Activated B cell treated with CpG ODN at 0.5 μM for 24 hours (primary cell): ENCODE measurements around the gene MRPL21. TPM values are rescaled to one million over a fixed set of nuclear protein-coding genes. Genes with fewer than 3 reads are reported as not detected.

ENCODE experiments used
- ATAC-seq: fragments of 200-7000 bp; cut with Tn5 transposase; one replicate; pipeline ENCODE4 v1.10.0; 2021; ENCODE audit warnings: low read depth, mild to moderate bottlenecking, moderate library complexity
- CTCF ChIA-PET: fragments of 350-600 bp; sonication (Branson Sonifier 250); formaldehyde crosslinking; loops from one replicate; lab custom pipeline; 2021; ENCODE audit warnings: antibody characterized with exemption; lab: Charles Lee
- POLR2A ChIA-PET: fragments of 350-600 bp; sonication (Branson Sonifier 250); formaldehyde crosslinking; loops from one replicate; lab custom pipeline; 2021; ENCODE audit warnings: antibody characterized with exemption; lab: Charles Lee
- DNase-seq: peaks from one replicate; pipeline ENCODE4 v3.0.0; 2022
- H3K27ac Mint-ChIP-seq: one replicate; pipeline ENCODE4 v1.8.0; 2020; ENCODE audit warnings: mixed read lengths
- H3K27me3 Mint-ChIP-seq: one replicate; pipeline ENCODE4 v1.8.0; 2021; ENCODE audit warnings: mixed read lengths
- H3K36me3 Mint-ChIP-seq: one replicate; pipeline ENCODE4 v1.8.0; 2021; ENCODE audit warnings: low read depth, mixed read lengths
- H3K4me1 Mint-ChIP-seq: one replicate; pipeline ENCODE4 v1.8.0; 2021; ENCODE audit warnings: mixed read lengths
- H3K4me3 Mint-ChIP-seq: one replicate; pipeline ENCODE4 v1.8.0; 2020; ENCODE audit warnings: mild to moderate bottlenecking, mixed read lengths
- H3K9me3 Mint-ChIP-seq: one replicate; pipeline ENCODE4 v1.8.0; 2020; ENCODE audit warnings: mixed read lengths
- CTCF ChIP-seq: fragments of 200-600 bp; IDR thresholded peaks from one replicate; pipeline ENCODE4 v1.8.0; 2022; ENCODE audit warnings: antibody characterized with exemption, mild to moderate bottlenecking
- intact Hi-C: fragments of 100-400 bp; cut with micrococcal nuclease; formaldehyde crosslinking; loops from one replicate; pipeline ENCODE4 v1.15.1; 2024
- total RNA-seq: library from RNA; stranded (reverse); gene quantifications from 2 replicates; pipeline ENCODE4 v1.2.3, GENCODE V29; 2022

Gene MRPL21
- total RNA-seq, 1 donor from 2014 or later: 49.9 TPM

- POLR2A ChIA-PET: no interaction called here
- ATAC-seq (no peak), DNase-seq (no peak)
Observed at GRCh38 chr11:68916439-68916838, 12.8 kb upstream of the MRPL21 start.

GRCh38 chr11:68914761-68915160 is 11.1 kb upstream of the MRPL21 start:
- Mint-ChIP-seq H3K4me1 (no peaks in the 10 kb centered on the region), H3K9me3 (no peaks in the 10 kb centered on the region), H3K4me3 (no peak overlapping the region), H3K27ac (no peak overlapping the region), H3K36me3 (peaks cover 82% of the 10 kb centered on the region), H3K27me3 (no peaks in the 10 kb centered on the region)
- no peak for TF ChIP-seq CTCF
- CTCF ChIA-PET: interaction anchor here (0.6 kb wide), 1 partner anchor 176 kb away, joined by 3 read pairs; no protein-coding TSS in a partner anchor
- no peak for DNase-seq
- intact Hi-C loops: no loop called here
- ATAC-seq: no peak
- POLR2A ChIA-PET: no interaction called here

More at GRCh38 chr11:68916439-68916838, 12.8 kb upstream of the MRPL21 start:
- Mint-ChIP-seq H3K27ac (no peak overlapping the region), H3K27me3 (no peaks in the 10 kb centered on the region), H3K4me3 (no peak overlapping the region), H3K36me3 (peaks cover 78% of the 10 kb centered on the region), H3K4me1 (no peaks in the 10 kb centered on the region), H3K9me3 (no peaks in the 10 kb centered on the region)
- TF ChIP-seq CTCF: no peak
- CTCF ChIA-PET: no interaction called here
- intact Hi-C loops: no loop called here

GRCh38 chr11:68913188-68913587 is 9.6 kb upstream of the MRPL21 start:
- H3K27ac Mint-ChIP-seq: no peak overlapping the region
- peaks cover 79% of the 10 kb centered on the region for H3K36me3 Mint-ChIP-seq

GRCh38 chr11:68912254-68912653 is 8.6 kb upstream of the MRPL21 start:
- Mint-ChIP-seq H3K4me3 (no peak overlapping the region), H3K9me3 (no peaks in the 10 kb centered on the region), H3K27ac (no peak overlapping the region), H3K36me3 (peaks cover 76% of the 10 kb centered on the region), H3K27me3 (no peaks in the 10 kb centered on the region), H3K4me1 (no peaks in the 10 kb centered on the region)
- DNase-seq (no peak), ATAC-seq (no peak)
- ChIA-PET CTCF (no interaction called here), POLR2A (no interaction called here)
- intact Hi-C loops: no loop called here
- TF ChIP-seq CTCF: no peak

More at GRCh38 chr11:68913188-68913587, 9.6 kb upstream of the MRPL21 start:
- ChIA-PET CTCF (no interaction called here), POLR2A (no interaction called here)
- TF ChIP-seq CTCF: no peak
- ATAC-seq: no peak
- Mint-ChIP-seq H3K9me3 (no peaks in the 10 kb centered on the region), H3K4me3 (no peak overlapping the region), H3K4me1 (no peaks in the 10 kb centered on the region), H3K27me3 (no peaks in the 10 kb centered on the region)
- intact Hi-C loops: no loop called here
- no peak for DNase-seq

- H3K9me3 Mint-ChIP-seq: no peaks in the 10 kb centered on the region
- no peak for TF ChIP-seq CTCF
- CTCF ChIA-PET: no interaction called here
- no peak overlapping the region for H3K27ac Mint-ChIP-seq
- POLR2A ChIA-PET: no interaction called here
- H3K4me3 Mint-ChIP-seq: no peak overlapping the region
- ATAC-seq (no peak), DNase-seq (no peak)
- H3K27me3 Mint-ChIP-seq: no peaks in the 10 kb centered on the region
- H3K4me1 Mint-ChIP-seq: no peaks in the 10 kb centered on the region
- peaks cover 75% of the 10 kb centered on the region for H3K36me3 Mint-ChIP-seq
- intact Hi-C loops: no loop called here
Observed at GRCh38 chr11:68911731-68912130, 8.1 kb upstream of the MRPL21 start.
